Endothelial cell of umbilical vein (primary cell): Measurements from ENCODE around the gene DENND1A.

Source experiments
- FOS ChIP-seq: IDR thresholded peaks from 2 replicates; pipeline ENCODE4 v1.6.1; 2011; ENCODE audit warnings: mild to moderate bottlenecking, low read length, moderate library complexity, borderline replicate concordance; ENCODE audit not compliant: insufficient read depth
- TF ChIP-seq, protein P1 (sequence below), 2 donors: IDR thresholded peaks; 1 replicate in 1 of 2; 2 replicates in 1 of 2; pipeline ENCODE4 v1.5.1; 2011; ENCODE audit warnings: low read length in 2 of 2, mild to moderate bottlenecking in 2 of 2, moderate library complexity in 2 of 2, control low read depth in 1 of 2, inconsistent platforms in 1 of 2, low read depth in 1 of 2; ENCODE audit not compliant: insufficient read depth in 1 of 2; ENCODE audit errors: extremely low read depth in 1 of 2

DNA sequence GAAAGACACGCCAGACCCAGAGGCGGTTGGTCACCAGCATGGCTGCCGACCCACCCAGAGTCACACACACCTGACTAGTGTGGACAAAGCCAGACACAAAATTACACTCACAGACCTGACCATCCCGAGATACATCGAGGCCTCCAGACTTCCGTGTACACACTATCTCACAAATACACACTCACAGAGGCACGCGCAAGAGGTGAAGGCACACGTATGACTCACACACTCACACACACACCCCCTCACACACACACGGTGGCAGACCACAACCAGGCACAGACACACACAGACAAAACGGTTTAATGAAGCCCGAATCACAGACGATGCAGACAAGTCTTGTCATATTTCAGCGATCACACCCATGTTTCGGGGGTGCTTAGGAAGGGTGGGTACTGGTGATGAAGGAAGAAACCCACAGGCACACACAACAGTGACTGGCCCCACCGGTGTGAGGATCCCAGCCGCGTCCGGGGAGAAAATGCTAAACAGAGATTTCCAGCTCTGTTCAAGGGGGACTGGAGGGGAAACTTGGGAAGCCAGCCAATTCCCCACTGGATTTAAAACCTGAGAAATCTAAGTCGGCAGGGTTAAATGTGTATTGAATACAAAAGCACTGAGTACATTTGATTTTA, 522.6 kb downstream of the DENND1A start:
- no peak for TF ChIP-seq FOS
- TF ChIP-seq, protein P1, sequence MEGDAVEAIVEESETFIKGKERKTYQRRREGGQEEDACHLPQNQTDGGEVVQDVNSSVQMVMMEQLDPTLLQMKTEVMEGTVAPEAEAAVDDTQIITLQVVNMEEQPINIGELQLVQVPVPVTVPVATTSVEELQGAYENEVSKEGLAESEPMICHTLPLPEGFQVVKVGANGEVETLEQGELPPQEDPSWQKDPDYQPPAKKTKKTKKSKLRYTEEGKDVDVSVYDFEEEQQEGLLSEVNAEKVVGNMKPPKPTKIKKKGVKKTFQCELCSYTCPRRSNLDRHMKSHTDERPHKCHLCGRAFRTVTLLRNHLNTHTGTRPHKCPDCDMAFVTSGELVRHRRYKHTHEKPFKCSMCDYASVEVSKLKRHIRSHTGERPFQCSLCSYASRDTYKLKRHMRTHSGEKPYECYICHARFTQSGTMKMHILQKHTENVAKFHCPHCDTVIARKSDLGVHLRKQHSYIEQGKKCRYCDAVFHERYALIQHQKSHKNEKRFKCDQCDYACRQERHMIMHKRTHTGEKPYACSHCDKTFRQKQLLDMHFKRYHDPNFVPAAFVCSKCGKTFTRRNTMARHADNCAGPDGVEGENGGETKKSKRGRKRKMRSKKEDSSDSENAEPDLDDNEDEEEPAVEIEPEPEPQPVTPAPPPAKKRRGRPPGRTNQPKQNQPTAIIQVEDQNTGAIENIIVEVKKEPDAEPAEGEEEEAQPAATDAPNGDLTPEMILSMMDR (IDR thresholded peaks at IDR 0.05; ENCODE audit: extremely low read depth in 1 of 2, insufficient read depth in 1 of 2, low read depth in 1 of 2, low read length in 2 of 2) = no peak
